GM06990 (cell line): ENCODE results near the gene CDK9.

Experiments used
- DNase-seq: peaks from one replicate; pipeline ENCODE4 v3.0.0-alpha.2; 2011; ENCODE audit not compliant: insufficient read length; ENCODE audit errors: extremely low read depth
- H3K27me3 ChIP-seq: replicated peaks from 2 replicates; pipeline ENCODE4 v1.6.0; 2011; ENCODE audit warnings: low read length; ENCODE audit not compliant: control insufficient read depth, insufficient read depth
- H3K36me3 ChIP-seq: 2 replicates; pipeline ENCODE4 v1.5.1; 2011; ENCODE audit warnings: low read length; ENCODE audit not compliant: control insufficient read depth, insufficient read depth
- H3K4me3 ChIP-seq: replicated peaks from 2 replicates; pipeline ENCODE4 v1.5.1; 2011; ENCODE audit warnings: low read depth, mild to moderate bottlenecking, control low read depth, low read length
- CTCF ChIP-seq: IDR thresholded peaks from 2 replicates; pipeline ENCODE4 v1.5.1; 2011; ENCODE audit warnings: low read length, control low read depth, mild to moderate bottlenecking, inconsistent platforms; ENCODE audit not compliant: insufficient read depth, poor library complexity, severe bottlenecking

The CDK9 gene

GRCh38 chr9:127792417-127793031, 6.7 kb downstream of the CDK9 start:
- Histone ChIP-seq H3K27me3 (no peaks in the 10 kb centered on the region), H3K36me3 (peaks cover 30% of the 10 kb centered on the region)
- no peak for TF ChIP-seq CTCF

GRCh38 chr9:127793093-127793708, 7.4 kb downstream of the CDK9 start:
- Histone ChIP-seq H3K36me3 (peaks cover 24% of the 10 kb centered on the region), H3K27me3 (no peaks in the 10 kb centered on the region), H3K4me3 (no peak overlapping the region)
- no peak for TF ChIP-seq CTCF
- DNase-seq, result no peak

More at GRCh38 chr9:127792417-127793031, 6.7 kb downstream of the CDK9 start:
- DNase-seq, result no peak
- H3K4me3 ChIP-seq, result no peak overlapping the region

- no peak for TF ChIP-seq CTCF
- no peaks in the 10 kb centered on the region for H3K27me3 ChIP-seq
- no peak for DNase-seq
- H3K36me3 ChIP-seq, result peaks cover 14% of the 10 kb centered on the region
- H3K4me3 ChIP-seq, result no peak overlapping the region
Measured at GRCh38 chr9:127794001-127794791, 8.4 kb downstream of the CDK9 start.

- no peak for TF ChIP-seq CTCF
- no peak for DNase-seq
- Histone ChIP-seq H3K27me3 (no peaks in the 10 kb centered on the region), H3K36me3 (peaks cover 2% of the 10 kb centered on the region), H3K4me3 (no peak overlapping the region)
Measured at GRCh38 chr9:127796225-127796813, 10.5 kb downstream of the CDK9 start.

- no peak for DNase-seq
- Histone ChIP-seq H3K4me3 (no peak overlapping the region), H3K36me3 (peaks cover 2% of the 10 kb centered on the region), H3K27me3 (no peaks in the 10 kb centered on the region)
- no peak for TF ChIP-seq CTCF
Measured at GRCh38 chr9:127796852-127797370, 11.1 kb downstream of the CDK9 start.
